Measurements from ENCODE around the gene TOM1L2. TPM values are rescaled to one million over a fixed set of nuclear protein-coding genes. Genes with fewer than 3 reads are reported as not detected.

Gene TOM1L2
- total and polyA plus RNA-seq, 2 of the 4 experiments (the other 2 are of a cell fraction): 34.4 to 51.7 TPM

DNA sequence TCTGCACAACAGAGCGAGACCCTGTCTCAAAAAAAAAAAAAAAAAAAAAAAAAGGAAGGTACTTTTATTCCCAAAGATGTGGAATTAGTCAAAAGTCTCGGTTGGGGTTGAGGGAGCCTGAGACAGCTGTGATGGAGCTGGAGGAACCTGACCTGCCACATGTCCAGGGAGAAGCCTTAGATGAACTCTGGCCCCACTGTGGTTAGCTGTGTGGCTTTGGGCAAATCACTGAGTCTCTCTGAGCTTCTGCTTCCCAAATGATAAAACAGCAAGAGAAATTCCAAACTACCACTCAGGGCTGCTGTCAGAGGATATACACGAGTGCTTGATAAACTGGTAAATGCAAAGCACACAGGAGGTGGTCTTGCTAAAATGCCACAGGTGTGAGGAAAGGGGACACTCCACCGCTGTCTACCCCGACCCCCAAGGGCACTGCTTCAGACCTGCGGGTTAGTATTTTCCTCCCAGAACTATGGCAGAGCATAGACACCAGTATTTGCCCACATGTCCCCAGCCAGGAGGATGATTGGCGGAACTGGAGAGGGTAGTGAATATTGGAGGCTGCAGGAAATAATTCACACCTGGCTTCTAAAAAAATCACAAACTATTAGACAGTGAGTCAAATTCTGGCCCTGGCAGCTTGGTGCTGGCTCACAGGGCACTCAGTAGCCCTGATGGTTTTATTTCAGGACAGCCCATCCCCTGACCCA is 15.1 kb upstream of the TOM1L2 start:
- dilution Hi-C loops (cut with HindIII; ENCODE audit: low sequenced_read_pairs, unreplicated experiment): no loop called here
- H3K18ac ChIP-seq (ENCODE audit: low read depth, low read length): no peak overlapping the region
- no peak overlapping the region for H2BK5ac ChIP-seq (ENCODE audit: low read depth, low read length, poor library complexity, severe bottlenecking)
- intact Hi-C loops (cut with micrococcal nuclease): no loop called here
- H4K5ac ChIP-seq (ENCODE audit: low read depth, low read length): no peak overlapping the region
- H2AK9ac ChIP-seq (replicated peaks; ENCODE audit: low read depth, low read length, poor library complexity): no peak overlapping the region
- DNase-seq (no peak), ATAC-seq (ENCODE audit: low read depth) (no peak)
- in situ Hi-C loops (cut with MboI; ENCODE audit: low sequenced_read_pairs): no loop called here
- no peak overlapping the region for H3K4me2 ChIP-seq (ENCODE audit: low read depth, low read length)
- H3K9me1 ChIP-seq (ENCODE audit: insufficient read depth, low read length): peaks cover 2% of the 10 kb centered on the region; the same call in 1 of the 2 replicates
- no peaks in the 10 kb centered on the region for H3K79me1 ChIP-seq (ENCODE audit: low read depth in 1 of 2, low read length in 2 of 2)
- H2BK15ac ChIP-seq (ENCODE audit: low read depth, low read length): no peak overlapping the region
- H3K23ac ChIP-seq (ENCODE audit: low read depth, low read length): no peak overlapping the region
- TF ChIP-seq, protein P1, sequence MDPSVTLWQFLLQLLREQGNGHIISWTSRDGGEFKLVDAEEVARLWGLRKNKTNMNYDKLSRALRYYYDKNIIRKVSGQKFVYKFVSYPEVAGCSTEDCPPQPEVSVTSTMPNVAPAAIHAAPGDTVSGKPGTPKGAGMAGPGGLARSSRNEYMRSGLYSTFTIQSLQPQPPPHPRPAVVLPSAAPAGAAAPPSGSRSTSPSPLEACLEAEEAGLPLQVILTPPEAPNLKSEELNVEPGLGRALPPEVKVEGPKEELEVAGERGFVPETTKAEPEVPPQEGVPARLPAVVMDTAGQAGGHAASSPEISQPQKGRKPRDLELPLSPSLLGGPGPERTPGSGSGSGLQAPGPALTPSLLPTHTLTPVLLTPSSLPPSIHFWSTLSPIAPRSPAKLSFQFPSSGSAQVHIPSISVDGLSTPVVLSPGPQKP (IDR thresholded peaks at IDR 0.05; ENCODE audit: borderline replicate concordance, low read depth, low read length): no peak
- TF ChIP-seq NFE2L2 (IDR thresholded peaks at IDR 0.05; ENCODE audit: low read depth, low read length) (no peak), CHD1 (IDR thresholded peaks at IDR 0.05; ENCODE audit: low read depth, low read length) (no peak), POLR2A (IDR thresholded peaks at IDR 0.05; ENCODE audit: low read depth, low read length) (no peak), BHLHE40 (IDR thresholded peaks at IDR 0.05; ENCODE audit: low read depth, low read length) (no peak), FOS (IDR thresholded peaks at IDR 0.05; ENCODE audit: low read depth, low read length) (no peak), RAD21 (IDR thresholded peaks at IDR 0.05; ENCODE audit: low read length) (no peak), MXI1 (IDR thresholded peaks at IDR 0.05; ENCODE audit: borderline replicate concordance, low read depth, low read length) (no peak), CEBPB (IDR thresholded peaks at IDR 0.05; ENCODE audit: low read depth, low read length) (no peak), RCOR1 (IDR thresholded peaks at IDR 0.05; ENCODE audit: insufficient replicate concordance, low read length) (no peak)
- TF ChIP-seq, protein P2, sequence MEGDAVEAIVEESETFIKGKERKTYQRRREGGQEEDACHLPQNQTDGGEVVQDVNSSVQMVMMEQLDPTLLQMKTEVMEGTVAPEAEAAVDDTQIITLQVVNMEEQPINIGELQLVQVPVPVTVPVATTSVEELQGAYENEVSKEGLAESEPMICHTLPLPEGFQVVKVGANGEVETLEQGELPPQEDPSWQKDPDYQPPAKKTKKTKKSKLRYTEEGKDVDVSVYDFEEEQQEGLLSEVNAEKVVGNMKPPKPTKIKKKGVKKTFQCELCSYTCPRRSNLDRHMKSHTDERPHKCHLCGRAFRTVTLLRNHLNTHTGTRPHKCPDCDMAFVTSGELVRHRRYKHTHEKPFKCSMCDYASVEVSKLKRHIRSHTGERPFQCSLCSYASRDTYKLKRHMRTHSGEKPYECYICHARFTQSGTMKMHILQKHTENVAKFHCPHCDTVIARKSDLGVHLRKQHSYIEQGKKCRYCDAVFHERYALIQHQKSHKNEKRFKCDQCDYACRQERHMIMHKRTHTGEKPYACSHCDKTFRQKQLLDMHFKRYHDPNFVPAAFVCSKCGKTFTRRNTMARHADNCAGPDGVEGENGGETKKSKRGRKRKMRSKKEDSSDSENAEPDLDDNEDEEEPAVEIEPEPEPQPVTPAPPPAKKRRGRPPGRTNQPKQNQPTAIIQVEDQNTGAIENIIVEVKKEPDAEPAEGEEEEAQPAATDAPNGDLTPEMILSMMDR (conservative IDR thresholded peaks at IDR 0.05; ENCODE audit: low read depth, low read length): no peak
- TF ChIP-seq, protein P3, sequence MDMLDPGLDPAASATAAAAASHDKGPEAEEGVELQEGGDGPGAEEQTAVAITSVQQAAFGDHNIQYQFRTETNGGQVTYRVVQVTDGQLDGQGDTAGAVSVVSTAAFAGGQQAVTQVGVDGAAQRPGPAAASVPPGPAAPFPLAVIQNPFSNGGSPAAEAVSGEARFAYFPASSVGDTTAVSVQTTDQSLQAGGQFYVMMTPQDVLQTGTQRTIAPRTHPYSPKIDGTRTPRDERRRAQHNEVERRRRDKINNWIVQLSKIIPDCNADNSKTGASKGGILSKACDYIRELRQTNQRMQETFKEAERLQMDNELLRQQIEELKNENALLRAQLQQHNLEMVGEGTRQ (IDR thresholded peaks at IDR 0.05; ENCODE audit: low read depth, low read length): no peak
- no peak overlapping the region for H2AK5ac ChIP-seq (ENCODE audit: low read depth, low read length)
- no peak overlapping the region for H2BK20ac ChIP-seq (ENCODE audit: low read depth, low read length)
- no peaks in the 10 kb centered on the region for H4K20me1 ChIP-seq (ENCODE audit: insufficient read depth, low read length)
- H3K27ac ChIP-seq (ENCODE audit: insufficient read depth, low read length): no peak overlapping the region
- H4K8ac ChIP-seq (ENCODE audit: low read depth in 2 of 2, low read length in 2 of 2): no peak overlapping the region
- H3K36me3 ChIP-seq (ENCODE audit: control insufficient read depth, insufficient read depth, low read length): no peaks in the 10 kb centered on the region
- WGBS, 2 experiments (ENCODE audit: extremely low coverage in 2 of 2, insufficient read length in 1 of 2): 60% methylated on average over 2 of the region's 7 CpGs; no CpG with 5 or more reads in 1 of the 2 experiments
- CTCF ChIA-PET: no interaction called here
- peaks cover 4% of the 10 kb centered on the region; the same call in 1 of the 2 replicates for H3K4me1 ChIP-seq (ENCODE audit: control insufficient read depth, insufficient read depth, low read length)
- POLR2A ChIA-PET (ENCODE audit: unreplicated experiment): no interaction called here
- no peaks in the 10 kb centered on the region for H3K9me3 ChIP-seq (ENCODE audit: control insufficient read depth, insufficient read depth, low read length)
- H3K4ac ChIP-seq (ENCODE audit: low read depth, low read length): no peak overlapping the region
- H4K91ac ChIP-seq (ENCODE audit: insufficient read depth, low read depth, low read length): no peak overlapping the region
- no peak overlapping the region for H2BK120ac ChIP-seq (ENCODE audit: low read depth, low read length)
- H3K56ac ChIP-seq (ENCODE audit: extremely low read depth, insufficient read depth, low read length): no peak overlapping the region
- H2AFZ ChIP-seq (replicated peaks; ENCODE audit: low read length, poor library complexity): no peak overlapping the region
- H3K9ac ChIP-seq (ENCODE audit: low read depth, low read length): no peak overlapping the region
- no peak overlapping the region for H3K14ac ChIP-seq (replicated peaks; ENCODE audit: low read depth, low read length)
- H3K27me3 ChIP-seq (ENCODE audit: control insufficient read depth, insufficient read depth, low read length): no peaks in the 10 kb centered on the region
- H3K4me3 ChIP-seq (ENCODE audit: insufficient read depth, low read depth, low read length): no peak overlapping the region
- no TSS peak for BruUV-seq (replicated peaks)

Data from IMR-90 (cell line).